GM23248 (cell line): ENCODE results near the gene EIF4ENIF1.

Source experiments
- EZH2 ChIP-seq: fragments of 200-600 bp; sonication (generic); IDR thresholded peaks from 2 replicates; pipeline ENCODE4 v1.6.1; 2018; ENCODE audit warnings: antibody characterized with exemption, mild to moderate bottlenecking; ENCODE audit not compliant: insufficient read depth, poor library complexity, severe bottlenecking
- EZH2phosphoT487 ChIP-seq: fragments of 200-600 bp; sonication (generic); IDR thresholded peaks from 2 replicates; pipeline ENCODE4 v1.6.1; 2018; ENCODE audit warnings: antibody characterized with exemption, moderate library complexity, mild to moderate bottlenecking, low read depth; ENCODE audit not compliant: insufficient read depth

GRCh38 chr22:31481129-31481528 is 8.5 kb downstream of the EIF4ENIF1 start:
- TF ChIP-seq EZH2 (no peak), EZH2phosphoT487 (no peak)
